ENCODE results near the gene PRR15L.

Gene PRR15L

DNA sequence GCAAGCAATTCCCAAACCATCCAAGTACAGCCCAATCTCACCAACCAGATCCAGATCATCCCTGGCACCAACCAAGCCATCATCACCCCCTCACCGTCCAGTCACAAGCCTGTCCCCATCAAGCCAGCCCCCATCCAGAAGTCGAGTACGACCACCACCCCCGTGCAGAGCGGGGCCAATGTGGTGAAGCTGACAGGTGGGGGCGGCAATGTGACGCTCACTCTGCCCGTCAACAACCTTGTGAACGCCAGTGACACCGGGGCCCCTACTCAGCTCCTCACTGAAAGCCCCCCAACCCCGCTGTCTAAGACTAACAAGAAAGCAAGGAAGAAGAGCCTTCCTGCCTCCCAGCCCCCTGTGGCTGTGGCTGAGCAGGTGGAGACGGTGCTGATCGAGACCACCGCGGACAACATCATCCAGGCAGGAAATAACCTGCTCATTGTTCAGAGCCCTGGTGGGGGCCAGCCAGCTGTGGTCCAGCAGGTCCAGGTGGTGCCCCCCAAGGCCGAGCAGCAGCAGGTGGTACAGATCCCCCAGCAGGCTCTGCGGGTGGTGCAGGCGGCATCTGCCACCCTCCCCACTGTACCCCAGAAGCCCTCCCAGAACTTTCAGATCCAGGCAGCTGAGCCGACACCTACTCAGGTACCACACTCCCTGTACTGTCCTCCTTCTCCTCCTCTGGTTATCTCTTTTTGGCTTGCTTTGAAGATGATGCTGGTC, 41.0 kb downstream of the PRR15L start:
- no peak for DNase-seq (ENCODE audit: low spot score)
- Histone ChIP-seq H3K36me3 (ENCODE audit: low read depth) (no peaks in the 10 kb centered on the region; the same call in none of the 2 replicates), H3K4me1 (ENCODE audit: insufficient read depth, poor library complexity, severe bottlenecking) (peaks cover 8% of the 10 kb centered on the region), H3K4me3 (ENCODE audit: severe bottlenecking) (no peak overlapping the region), H3K27me3 (ENCODE audit: insufficient read depth, poor library complexity, severe bottlenecking) (no peaks in the 10 kb centered on the region), H3K27ac (ENCODE audit: poor library complexity, severe bottlenecking) (no peak overlapping the region), H3K9me3 (ENCODE audit: severe bottlenecking) (no peaks in the 10 kb centered on the region)
- TF ChIP-seq, protein P1, sequence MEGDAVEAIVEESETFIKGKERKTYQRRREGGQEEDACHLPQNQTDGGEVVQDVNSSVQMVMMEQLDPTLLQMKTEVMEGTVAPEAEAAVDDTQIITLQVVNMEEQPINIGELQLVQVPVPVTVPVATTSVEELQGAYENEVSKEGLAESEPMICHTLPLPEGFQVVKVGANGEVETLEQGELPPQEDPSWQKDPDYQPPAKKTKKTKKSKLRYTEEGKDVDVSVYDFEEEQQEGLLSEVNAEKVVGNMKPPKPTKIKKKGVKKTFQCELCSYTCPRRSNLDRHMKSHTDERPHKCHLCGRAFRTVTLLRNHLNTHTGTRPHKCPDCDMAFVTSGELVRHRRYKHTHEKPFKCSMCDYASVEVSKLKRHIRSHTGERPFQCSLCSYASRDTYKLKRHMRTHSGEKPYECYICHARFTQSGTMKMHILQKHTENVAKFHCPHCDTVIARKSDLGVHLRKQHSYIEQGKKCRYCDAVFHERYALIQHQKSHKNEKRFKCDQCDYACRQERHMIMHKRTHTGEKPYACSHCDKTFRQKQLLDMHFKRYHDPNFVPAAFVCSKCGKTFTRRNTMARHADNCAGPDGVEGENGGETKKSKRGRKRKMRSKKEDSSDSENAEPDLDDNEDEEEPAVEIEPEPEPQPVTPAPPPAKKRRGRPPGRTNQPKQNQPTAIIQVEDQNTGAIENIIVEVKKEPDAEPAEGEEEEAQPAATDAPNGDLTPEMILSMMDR (IDR thresholded peaks at IDR 0.05; ENCODE audit: poor library complexity, severe bottlenecking) = no peak
- no peak for ATAC-seq (ENCODE audit: low read depth)

DNA sequence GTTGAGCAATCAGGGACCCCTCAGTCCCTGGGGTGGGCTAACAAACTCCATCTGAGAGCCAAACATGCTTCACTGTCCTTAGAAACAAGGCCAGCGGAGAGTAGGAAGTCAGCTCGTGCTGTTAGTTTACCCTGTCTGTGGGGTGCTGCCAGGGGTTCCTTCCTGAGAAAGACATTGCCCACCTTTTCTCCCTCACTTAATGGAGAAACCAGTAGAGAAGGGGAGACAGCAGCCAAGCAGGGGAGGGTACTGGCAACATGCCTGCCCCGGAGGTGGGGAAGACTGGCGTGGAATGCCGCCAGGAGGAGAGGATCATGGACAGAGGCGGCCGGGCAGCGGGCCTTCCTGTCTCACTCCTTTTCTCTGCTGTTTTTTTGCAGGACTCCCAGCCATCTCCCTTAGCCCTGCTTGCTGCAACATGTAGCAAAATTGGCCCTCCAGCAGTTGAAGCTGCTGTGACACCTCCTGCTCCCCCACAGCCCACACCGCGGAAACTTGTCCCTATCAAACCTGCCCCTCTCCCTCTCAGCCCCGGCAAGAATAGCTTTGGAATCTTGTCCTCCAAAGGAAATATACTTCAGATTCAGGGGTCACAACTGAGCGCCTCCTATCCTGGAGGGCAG, 41.8 kb downstream of the PRR15L start:
- ATAC-seq (ENCODE audit: low read depth) (no peak), DNase-seq (ENCODE audit: low spot score) (no peak)
- peaks cover 8% of the 10 kb centered on the region for H3K4me1 ChIP-seq (ENCODE audit: insufficient read depth, poor library complexity, severe bottlenecking)
- TF ChIP-seq, protein P1 (IDR thresholded peaks at IDR 0.05; ENCODE audit: poor library complexity, severe bottlenecking) = no peak
- H3K36me3 ChIP-seq (ENCODE audit: low read depth) = no peaks in the 10 kb centered on the region; the same call in none of the 2 replicates
- H3K27ac ChIP-seq (ENCODE audit: poor library complexity, severe bottlenecking) = no peak overlapping the region
- no peaks in the 10 kb centered on the region for H3K27me3 ChIP-seq (ENCODE audit: insufficient read depth, poor library complexity, severe bottlenecking)
- H3K4me3 ChIP-seq (ENCODE audit: severe bottlenecking) = no peak overlapping the region
- no peaks in the 10 kb centered on the region for H3K9me3 ChIP-seq (ENCODE audit: severe bottlenecking)

DNA sequence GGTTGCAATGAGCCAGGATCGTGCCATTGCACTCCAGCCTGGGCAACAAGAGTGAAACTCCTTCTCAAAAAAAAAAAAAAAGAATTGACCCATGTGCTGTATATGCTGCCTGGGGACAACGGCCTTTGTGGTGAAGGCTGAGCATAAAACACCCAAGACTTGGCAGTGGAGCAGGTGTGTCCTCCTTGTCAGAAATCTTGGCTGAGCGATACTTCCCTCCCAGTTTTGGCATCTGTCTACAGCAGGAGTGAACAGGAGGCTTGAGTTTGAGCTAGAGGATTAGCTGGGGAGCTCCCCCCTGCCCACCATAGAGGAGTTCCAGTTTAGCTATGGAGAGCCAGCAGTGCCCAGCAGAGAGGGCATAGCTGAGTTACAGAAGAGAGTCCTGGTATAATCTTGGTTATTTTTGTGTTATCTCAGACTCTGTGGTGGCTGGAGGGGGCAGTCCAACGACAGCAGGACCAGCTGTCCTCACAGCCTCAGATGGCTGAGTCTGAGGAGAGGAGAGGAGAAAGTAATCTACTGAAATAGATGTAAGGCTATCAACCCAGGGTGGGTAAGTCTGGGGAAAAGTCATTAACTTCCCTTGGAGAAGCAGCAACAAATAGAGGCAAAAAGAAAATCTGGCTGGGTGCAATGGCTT, 43.3 kb downstream of the PRR15L start:
- Histone ChIP-seq H3K27ac (ENCODE audit: poor library complexity, severe bottlenecking) (no peak overlapping the region), H3K4me1 (ENCODE audit: insufficient read depth, poor library complexity, severe bottlenecking) (peaks cover 8% of the 10 kb centered on the region), H3K36me3 (ENCODE audit: low read depth) (no peaks in the 10 kb centered on the region; the same call in none of the 2 replicates), H3K4me3 (ENCODE audit: severe bottlenecking) (no peak overlapping the region), H3K9me3 (ENCODE audit: severe bottlenecking) (no peaks in the 10 kb centered on the region), H3K27me3 (ENCODE audit: insufficient read depth, poor library complexity, severe bottlenecking) (no peaks in the 10 kb centered on the region)
- DNase-seq (ENCODE audit: low spot score) (no peak), ATAC-seq (ENCODE audit: low read depth) (no peak)
- TF ChIP-seq, protein P1 (IDR thresholded peaks at IDR 0.05; ENCODE audit: poor library complexity, severe bottlenecking) = no peak

DNA sequence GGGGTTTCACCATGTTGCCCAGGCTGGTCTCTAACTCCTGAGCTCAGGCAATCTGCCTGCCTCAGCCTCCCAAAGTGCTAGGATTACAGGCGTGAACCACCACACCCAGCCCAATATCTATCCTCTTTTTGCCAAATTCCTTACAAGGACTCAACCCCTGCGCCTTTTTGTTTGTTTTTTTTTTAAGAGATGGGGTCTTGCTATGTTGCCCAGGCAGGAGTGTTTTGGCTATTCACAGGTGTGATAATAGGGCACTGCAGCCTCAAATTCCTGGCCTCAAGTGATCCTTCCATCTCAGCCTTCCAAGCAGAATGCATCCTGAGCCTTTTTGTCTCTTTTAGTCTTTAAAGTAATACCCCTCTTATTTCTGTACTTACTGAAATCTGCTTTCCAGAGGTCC, 44.6 kb downstream of the PRR15L start:
- Histone ChIP-seq H3K27ac (ENCODE audit: poor library complexity, severe bottlenecking) (no peak overlapping the region), H3K36me3 (ENCODE audit: low read depth) (no peaks in the 10 kb centered on the region; the same call in 1 of the 2 replicates), H3K4me3 (ENCODE audit: severe bottlenecking) (no peak overlapping the region), H3K27me3 (ENCODE audit: insufficient read depth, poor library complexity, severe bottlenecking) (no peaks in the 10 kb centered on the region), H3K4me1 (ENCODE audit: insufficient read depth, poor library complexity, severe bottlenecking) (peaks cover 4% of the 10 kb centered on the region), H3K9me3 (ENCODE audit: severe bottlenecking) (no peaks in the 10 kb centered on the region)
- no peak for DNase-seq (ENCODE audit: low spot score)
- TF ChIP-seq, protein P1 (IDR thresholded peaks at IDR 0.05; ENCODE audit: poor library complexity, severe bottlenecking) = no peak
- no peak for ATAC-seq (ENCODE audit: low read depth)
